Measurements from ENCODE around the gene CNTNAP3B. TPM values are rescaled to one million over a fixed set of nuclear protein-coding genes. Genes with fewer than 3 reads are reported as not detected.
"Not testable (repeated sequence)": the region's sequence is repeated elsewhere in the genome, so short reads cannot be mapped to it uniquely, and the experiment has no call there.

CNTNAP3B gene
- polyA plus RNA-seq (ENCODE audit: insufficient read length in 12 of 12): 10 to 100 TPM in 1 of 12 donors, 1 to 10 TPM in 10, not detected in 1; 3.0 to 14.2 (median 5.5) TPM
- long read RNA-seq, donor 1: 0 reads
- long read RNA-seq, donor 2: 0 reads
- long read RNA-seq, donor 3: 0 reads
- long read RNA-seq, donor 4: 0 reads
- long read RNA-seq, donor 5: 0 reads
- long read RNA-seq, donor 6: 0 reads
- long read RNA-seq, donor 7: 0 reads
- long read RNA-seq, donor 8: 0 reads
- long read RNA-seq, donor 9: 0 reads
- long read RNA-seq, donor 10: 0 reads
- long read RNA-seq, donor 11: 0 reads

GRCh38 chr9:42129073-42129729 lies at the start of gene CNTNAP3B:
TSS of gene CNTNAP3B (minus strand) at chr9:42129426. CDS start at chr9:42129094, 332 bp downstream.
- DNase-seq: not testable (repeated sequence)

- DNase-seq: peak; percentile 2
Observed at GRCh38 chr9:42160299-42160698, 31.1 kb upstream of the CNTNAP3B start.

GRCh38 chr9:42127056-42127841 lies 2.0 kb downstream of the CNTNAP3B start:
- DNase-seq: peak; percentile 5

- not testable (repeated sequence) for DNase-seq
Observed at GRCh38 chr9:42121007-42121406, 8.2 kb downstream of the CNTNAP3B start.

GRCh38 chr9:42095929-42096328 lies 33.3 kb downstream of the CNTNAP3B start:
- not testable (repeated sequence) for DNase-seq

GRCh38 chr9:42084559-42084952 lies 44.7 kb downstream of the CNTNAP3B start:
- not testable (repeated sequence) for DNase-seq

- DNase-seq: not testable (repeated sequence)
Observed at GRCh38 chr9:42083877-42084558, 45.2 kb downstream of the CNTNAP3B start.

GRCh38 chr9:42080376-42080775 lies 48.9 kb downstream of the CNTNAP3B start:
- DNase-seq: not testable (repeated sequence)

GRCh38 chr9:42074868-42075267 lies 54.4 kb downstream of the CNTNAP3B start:
- not testable (repeated sequence) for DNase-seq

- DNase-seq: not testable (repeated sequence)
Observed at GRCh38 chr9:42071026-42071425, 58.2 kb downstream of the CNTNAP3B start.

GRCh38 chr9:42070035-42070799 lies 59.0 kb downstream of the CNTNAP3B start:
- not testable (repeated sequence) for DNase-seq

GRCh38 chr9:42053874-42054273 lies 75.4 kb downstream of the CNTNAP3B start:
- DNase-seq: not testable (repeated sequence)

- DNase-seq: not testable (repeated sequence)
Observed at GRCh38 chr9:42050701-42051100, 78.5 kb downstream of the CNTNAP3B start.

- DNase-seq: not testable (repeated sequence)
Observed at GRCh38 chr9:42044422-42045010, 84.7 kb downstream of the CNTNAP3B start.

- not testable (repeated sequence) for DNase-seq
Observed at GRCh38 chr9:42033541-42033940, 95.7 kb downstream of the CNTNAP3B start.

GRCh38 chr9:42020639-42021038 lies 108.6 kb downstream of the CNTNAP3B start:
- not testable (repeated sequence) for DNase-seq

GRCh38 chr9:42018220-42018922 lies 110.9 kb downstream of the CNTNAP3B start:
- DNase-seq: not testable (repeated sequence)

- DNase-seq: not testable (repeated sequence)
Observed at GRCh38 chr9:42014317-42014716, 114.9 kb downstream of the CNTNAP3B start.

- DNase-seq: not testable (repeated sequence)
Observed at GRCh38 chr9:41991607-41992006, 137.6 kb downstream of the CNTNAP3B start.

- not testable (repeated sequence) for DNase-seq
Observed at GRCh38 chr9:41980271-41980670, 149.0 kb downstream of the CNTNAP3B start.

Measured in muscle of arm (tissue), 14 donors.